K562 (cell line): Measurements from ENCODE around the gene TGFBR2. TPM values are rescaled to one million over a fixed set of nuclear protein-coding genes. Genes with fewer than 3 reads are reported as not detected.

Experiments
- HDAC1 ChIP-seq, 2 experiments: fragments of 450-650 bp; IDR thresholded peaks; 2 replicates each; pipeline ENCODE4 v1.6.1; 2016 to 2017; ENCODE audit warnings: inconsistent platforms in 1 of 2, mild to moderate bottlenecking in 1 of 2, moderate library complexity in 1 of 2
- NCOA6 ChIP-seq: fragments of 450-650 bp; IDR thresholded peaks from 2 replicates; pipeline ENCODE4 v1.6.1; 2017; ENCODE audit warnings: mild to moderate bottlenecking
- REST ChIP-seq, 2 experiments: fragments of 450-650 bp; formaldehyde crosslinking in 1 of 2; IDR thresholded peaks; 2 replicates each; pipeline versions ENCODE4 v1.4.0 to v1.6.1; 2014 to 2020; ENCODE audit warnings: mild to moderate bottlenecking in 2 of 2, borderline replicate concordance in 1 of 2, low read depth in 1 of 2
- TCF7L2 ChIP-seq: fragments of 150-350 bp; IDR thresholded peaks from 2 replicates; pipeline ENCODE4 v1.6.1; 2016; ENCODE audit warnings: low read depth, mild to moderate bottlenecking, low read length, moderate library complexity
- YBX1 ChIP-seq: fragments of 450-650 bp; IDR thresholded peaks from 2 replicates; pipeline ENCODE4 v1.7.1; 2016; ENCODE audit warnings: mild to moderate bottlenecking
- ZSCAN32 ChIP-seq: fragments of 450-650 bp; formaldehyde crosslinking; IDR thresholded peaks from 2 replicates; pipeline ENCODE4 v1.4.0; 2020; ENCODE audit warnings: mild to moderate bottlenecking, moderate library complexity
- polyA plus RNA-seq, 8 experiments: library from polyadenylated mRNA; depleted of rRNA in 4 of 8; stranded (reverse) in 5 of 8; unstranded in 3 of 8; fragments of >200 nt; fragmentation: Nextera tagmentation in 2 of 8; fragmentation: Illumina TruSeq in 1 of 8; extraction: Ambion mirVana in 2 of 8; extraction: Trizol in 1 of 8; gene quantifications; 2 replicates each; pipeline versions ENCODE4 v1.2.1 to v1.2.3, GENCODE V29; 2011 to 2014; ENCODE audit warnings: inconsistent platforms in 1 of 8, missing spikeins in 1 of 8
- total RNA-seq, 7 experiments: library from RNA; depleted of rRNA in 6 of 7; stranded (reverse); fragments of >200 nt in 6 of 7; fragmentation: Illumina TruSeq in 2 of 7; extraction: Trizol in 2 of 7; gene quantifications; 2 replicates each; pipeline versions ENCODE4 v1.2.1 to v1.2.3, GENCODE V29; 2011 to 2021; ENCODE audit warnings: low replicate concordance in 1 of 7

TGFBR2 gene
- total and polyA plus RNA-seq, 9 of the 15 experiments (the other 6 are each of a cell fraction or from before 2014, with no cell fraction given): 0.11 to 0.84 (median 0.24) TPM

DNA sequence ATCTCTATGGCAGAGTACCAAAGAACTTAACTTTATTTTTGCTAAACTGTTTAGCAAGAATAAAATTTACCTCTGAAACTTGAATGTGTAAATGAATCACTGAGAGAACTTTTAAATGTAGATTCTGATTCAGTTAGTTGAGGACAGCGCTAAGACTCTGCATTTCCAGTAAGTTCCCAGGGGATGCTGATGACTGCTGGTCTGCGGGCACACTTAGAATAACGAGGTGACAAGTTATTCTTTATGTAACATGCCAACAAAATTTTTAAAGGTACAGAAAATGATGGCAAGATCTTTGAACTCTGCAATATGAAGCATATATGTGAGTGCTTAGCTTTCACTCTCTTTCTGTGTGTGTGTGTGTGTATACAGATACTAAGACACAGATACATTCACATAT lies 56.4 kb downstream of the TGFBR2 start (continued):
- TF ChIP-seq REST (IDR thresholded peaks at IDR 0.05; ENCODE audit: borderline replicate concordance) (no peak), REST (CRISPR knock-in tag; IDR thresholded peaks at IDR 0.05; ENCODE audit: low read depth) (no peak), TCF7L2 (no peak), ZSCAN32 (CRISPR knock-in tag) (no peak), HDAC1 (IDR thresholded peaks at IDR 0.05) (no peak), NCOA6 (no peak), YBX1 (no peak)
